Common myeloid progenitor, CD34-positive (primary cell): ENCODE data around the gene CSF1R.

Source experiments
- CTCF ChIA-PET: fragments of 350-600 bp; sonication (Branson Sonifier 250); formaldehyde crosslinking; loops from one replicate; lab custom pipeline; 2021; ENCODE audit warnings: antibody characterized with exemption; lab: Charles Lee
- POLR2A ChIA-PET: fragments of 350-600 bp; sonication (Branson Sonifier 250); formaldehyde crosslinking; loops from one replicate; lab custom pipeline; 2021; ENCODE audit warnings: antibody characterized with exemption; lab: Charles Lee
- DNase-seq, 3 donors: peaks; one replicate each; pipeline versions ENCODE4 v3.0.0 to v3.0.0-alpha.2; 2013
- H3K27ac ChIP-seq, 2 experiments: 1 replicate in 1 of 2; 2 replicates in 1 of 2; pipeline ENCODE4 v1.7.0; 2013; ENCODE audit warnings: inconsistent platforms in 2 of 2, low read length in 2 of 2, mild to moderate bottlenecking in 2 of 2, low read depth in 1 of 2, moderate library complexity in 1 of 2; ENCODE audit not compliant: severe bottlenecking in 2 of 2, insufficient read depth in 1 of 2, poor library complexity in 1 of 2
- H3K27me3 ChIP-seq, 5 experiments: replicated peaks in 2 of 5; 1 replicate in 3 of 5; 2 replicates in 2 of 5; pipeline versions ENCODE4 v1.6.1 to v1.7.0; 2013; ENCODE audit warnings: low read length in 4 of 5, mild to moderate bottlenecking in 2 of 5, moderate library complexity in 2 of 5, inconsistent platforms in 1 of 5; ENCODE audit not compliant: insufficient read depth in 5 of 5, control insufficient read depth in 4 of 5
- H3K36me3 ChIP-seq, 4 experiments: 1 replicate in 2 of 4; 2 replicates in 2 of 4; pipeline versions ENCODE4 v1.6.1 to v1.7.0; 2013; ENCODE audit warnings: low read length in 3 of 4, control low read depth in 1 of 4, mild to moderate bottlenecking in 1 of 4; ENCODE audit not compliant: control insufficient read depth in 4 of 4, insufficient read depth in 4 of 4
- H3K4me1 ChIP-seq, 4 experiments: 1 replicate in 3 of 4; 2 replicates in 1 of 4; pipeline versions ENCODE4 v1.6.1 to v1.7.1; 2013; ENCODE audit warnings: low read length in 3 of 4, mild to moderate bottlenecking in 3 of 4, control low read depth in 1 of 4, inconsistent platforms in 1 of 4, moderate library complexity in 1 of 4; ENCODE audit not compliant: control insufficient read depth in 4 of 4, insufficient read depth in 4 of 4; ENCODE audit errors: control extremely low read depth in 1 of 4
- H3K4me3 ChIP-seq, 7 experiments: 1 replicate in 4 of 7; 2 replicates in 3 of 7; pipeline versions ENCODE4 v1.5.1 to v1.7.0; 2013; ENCODE audit warnings: mild to moderate bottlenecking in 7 of 7, low read length in 6 of 7, moderate library complexity in 6 of 7, inconsistent platforms in 2 of 7, low read depth in 2 of 7, control low read depth in 1 of 7; ENCODE audit not compliant: insufficient read depth in 4 of 7, control insufficient read depth in 1 of 7; ENCODE audit errors: extremely low read depth in 1 of 7
- H3K9me3 ChIP-seq, 5 experiments: 1 replicate in 4 of 5; 2 replicates in 1 of 5; pipeline versions ENCODE4 v1.6.1 to v1.7.1; 2013; ENCODE audit warnings: low read length in 4 of 5, mild to moderate bottlenecking in 2 of 5, inconsistent platforms in 1 of 5, low read depth in 1 of 5, moderate library complexity in 1 of 5; ENCODE audit not compliant: control insufficient read depth in 4 of 5, insufficient read depth in 2 of 5; ENCODE audit errors: control extremely low read depth in 1 of 5
- WGBS: methylation state at CpG from one replicate; pipeline ENCODE4 v1.1.5; 2013; ENCODE audit not compliant: insufficient coverage; 5-methylcytosine and 5-hydroxymethylcytosine counted together

The CSF1R gene

GRCh38 chr5:150121448-150122157, 35.2 kb upstream of the CSF1R start:
- CTCF ChIA-PET, result interaction anchor here (0.8 to 9.6 kb wide), 20 partner anchors 10 to 481 kb away, joined by 3 to 70 read pairs (median 5); no protein-coding TSS in a partner anchor
- no peaks in the 10 kb centered on the region for H3K27me3 ChIP-seq

GRCh38 chr5:150120617-150121447, 34.5 kb upstream of the CSF1R start:
- Histone ChIP-seq H3K27ac (no peak overlapping the region), H3K36me3 (no peaks in the 10 kb centered on the region), H3K9me3 (no peaks in the 10 kb centered on the region), H3K4me1 (peaks cover 0 to 14% (median 11%) of the 10 kb centered on the region in 4 experiments), H3K4me3 (no peak overlapping the region), H3K27me3 (no peaks in the 10 kb centered on the region)
- 97% methylated on average over 14 of the region's 19 CpGs for WGBS
- no peak for DNase-seq
- ChIA-PET POLR2A (interaction anchor here (0.6 kb wide), 1 partner anchor 89 kb away, joined by 4 read pairs; no protein-coding TSS in a partner anchor), CTCF (interaction anchor here (0.9 to 9.6 kb wide), 15 partner anchors 7 to 228 kb away, joined by 3 to 70 read pairs (median 4); partner anchors contain the start of genes HMGXB3 and TIGD6)

More at GRCh38 chr5:150121448-150122157, 35.2 kb upstream of the CSF1R start:
- WGBS, result 97% methylated on average over 14 of the region's 14 CpGs
- DNase-seq, result no peak
- Histone ChIP-seq H3K36me3 (no peaks in the 10 kb centered on the region), H3K9me3 (no peaks in the 10 kb centered on the region), H3K4me3 (no peak overlapping the region), H3K4me1 (peaks cover 0 to 12% (median 9%) of the 10 kb centered on the region in 4 experiments), H3K27ac (no peak overlapping the region)
- POLR2A ChIA-PET, result no interaction called here

- Histone ChIP-seq H3K4me1 (peaks cover 0 to 22% (median 18%) of the 10 kb centered on the region in 4 experiments), H3K36me3 (no peaks in the 10 kb centered on the region), H3K27ac (no peak overlapping the region), H3K9me3 (no peaks in the 10 kb centered on the region), H3K4me3 (no peak overlapping the region), H3K27me3 (no peaks in the 10 kb centered on the region)
- POLR2A ChIA-PET, result interaction anchor here (0.6 kb wide), 1 partner anchor 88 kb away, joined by 4 read pairs; no protein-coding TSS in a partner anchor
- CTCF ChIA-PET, result interaction anchor here (0.9 to 9.6 kb wide), 19 partner anchors 8 to 229 kb away, joined by 3 to 70 read pairs (median 4); partner anchors contain the start of genes HMGXB3 and TIGD6
- no peak for DNase-seq
- 88% methylated on average over 3 of the region's 3 CpGs for WGBS
Measured at GRCh38 chr5:150120062-150120441, 33.7 kb upstream of the CSF1R start.

- WGBS, result 61% methylated on average over 10 of the region's 10 CpGs
Measured at GRCh38 chr5:150119421-150120061, 33.2 kb upstream of the CSF1R start.

GRCh38 chr5:150118561-150119229, 32.3 kb upstream of the CSF1R start:
- Histone ChIP-seq H3K4me3 (no peak overlapping the region), H3K27ac (no peak overlapping the region), H3K9me3 (no peaks in the 10 kb centered on the region), H3K4me1 (peaks cover 0 to 20% (median 15%) of the 10 kb centered on the region in 4 experiments), H3K36me3 (no peaks in the 10 kb centered on the region), H3K27me3 (no peaks in the 10 kb centered on the region)
- POLR2A ChIA-PET, result no interaction called here
- CTCF ChIA-PET, result interaction anchor here (0.7 to 9.6 kb wide), 29 partner anchors 10 to 285 kb away, joined by 3 to 70 read pairs (median 5); partner anchors contain the start of genes CSF1R and HMGXB3
- WGBS, result 95% methylated on average over 10 of the region's 11 CpGs
- DNase-seq, result no peak

More at GRCh38 chr5:150119421-150120061, 33.2 kb upstream of the CSF1R start:
- Histone ChIP-seq H3K4me1 (peaks cover 0 to 25% (median 21%) of the 10 kb centered on the region in 4 experiments), H3K27ac (no peak overlapping the region), H3K27me3 (no peaks in the 10 kb centered on the region), H3K9me3 (no peaks in the 10 kb centered on the region), H3K4me3 (no peak overlapping the region), H3K36me3 (no peaks in the 10 kb centered on the region)
- ChIA-PET CTCF (interaction anchor here (0.7 to 9.6 kb wide), 33 partner anchors 8 to 284 kb away, joined by 3 to 70 read pairs (median 5); partner anchors contain the start of genes CSF1R, HMGXB3 and TIGD6), POLR2A (no interaction called here)
- peak; percentile 55 to 70 (median 69) for DNase-seq

GRCh38 chr5:150117945-150118560, 31.7 kb upstream of the CSF1R start:
- Histone ChIP-seq H3K9me3 (no peaks in the 10 kb centered on the region), H3K36me3 (no peaks in the 10 kb centered on the region), H3K27me3 (no peaks in the 10 kb centered on the region), H3K27ac (no peak overlapping the region), H3K4me3 (no peak overlapping the region), H3K4me1 (peaks cover 0 to 25% (median 19%) of the 10 kb centered on the region in 4 experiments)
- 90% methylated on average over 8 of the region's 9 CpGs for whole genome bisulfite sequencing
- ChIA-PET POLR2A (no interaction called here), CTCF (interaction anchor here (0.6 to 9.6 kb wide), 23 partner anchors 9 to 284 kb away, joined by 3 to 70 read pairs (median 6); partner anchors contain the start of genes CSF1R and HMGXB3)
- no peak for DNase-seq
